GM13976 (cell line): ENCODE measurements around the gene ADCY4.

Source experiments
- DNase-seq: peaks from one replicate; pipeline ENCODE4 v3.0.0; 2012; ENCODE audit warnings: low spot score
- in situ Hi-C: fragments of 300-500 bp; cut with MboI; formaldehyde crosslinking; loops from one replicate; pipeline ENCODE4 v1.12.0; 2022; ENCODE audit warnings: low sequenced_read_pairs, mixed read lengths, inconsistent platforms; ENCODE audit not compliant: unreplicated experiment
- TF ChIP-seq, protein P1 (sequence below): IDR thresholded peaks from 2 replicates; pipeline ENCODE4 v1.5.1; 2012; ENCODE audit warnings: borderline replicate concordance, mild to moderate bottlenecking; ENCODE audit not compliant: insufficient read depth; ENCODE audit errors: extremely low read depth, missing control alignments, control extremely low read depth

Gene ADCY4

DNA sequence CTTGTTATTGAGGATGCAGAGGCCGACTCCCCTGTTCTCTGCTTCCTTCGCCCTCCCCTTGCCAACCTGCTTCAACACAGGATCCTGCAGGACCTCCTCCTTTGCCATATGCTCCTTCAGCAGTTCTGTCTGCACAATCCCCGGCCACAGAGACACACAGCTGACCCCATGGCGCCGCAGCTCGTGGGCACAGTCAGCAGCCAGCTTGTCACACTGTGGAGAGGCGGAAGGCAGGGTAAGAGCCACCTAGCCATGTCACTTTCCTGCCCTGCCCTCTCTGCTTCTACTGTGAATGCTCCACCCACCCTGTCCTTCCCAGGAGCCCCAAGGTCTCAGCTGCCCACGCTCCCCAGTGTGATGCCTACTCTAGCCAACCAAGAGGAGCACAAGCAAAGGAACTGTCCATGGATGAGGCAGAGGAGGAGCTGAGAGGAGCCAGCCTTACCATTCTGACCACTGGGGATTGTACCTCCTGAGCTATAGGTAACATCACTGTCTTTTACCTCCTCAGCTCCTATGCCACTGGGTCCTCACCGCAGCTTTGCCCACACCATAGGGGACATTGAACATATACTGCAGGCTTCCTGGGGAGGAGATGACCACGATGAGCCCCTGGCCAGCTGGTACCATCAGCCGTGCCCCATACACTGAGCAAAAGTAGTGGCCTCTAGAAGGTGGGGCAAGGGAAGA, 42.6 kb downstream of the ADCY4 start:
- TF ChIP-seq, protein P1, sequence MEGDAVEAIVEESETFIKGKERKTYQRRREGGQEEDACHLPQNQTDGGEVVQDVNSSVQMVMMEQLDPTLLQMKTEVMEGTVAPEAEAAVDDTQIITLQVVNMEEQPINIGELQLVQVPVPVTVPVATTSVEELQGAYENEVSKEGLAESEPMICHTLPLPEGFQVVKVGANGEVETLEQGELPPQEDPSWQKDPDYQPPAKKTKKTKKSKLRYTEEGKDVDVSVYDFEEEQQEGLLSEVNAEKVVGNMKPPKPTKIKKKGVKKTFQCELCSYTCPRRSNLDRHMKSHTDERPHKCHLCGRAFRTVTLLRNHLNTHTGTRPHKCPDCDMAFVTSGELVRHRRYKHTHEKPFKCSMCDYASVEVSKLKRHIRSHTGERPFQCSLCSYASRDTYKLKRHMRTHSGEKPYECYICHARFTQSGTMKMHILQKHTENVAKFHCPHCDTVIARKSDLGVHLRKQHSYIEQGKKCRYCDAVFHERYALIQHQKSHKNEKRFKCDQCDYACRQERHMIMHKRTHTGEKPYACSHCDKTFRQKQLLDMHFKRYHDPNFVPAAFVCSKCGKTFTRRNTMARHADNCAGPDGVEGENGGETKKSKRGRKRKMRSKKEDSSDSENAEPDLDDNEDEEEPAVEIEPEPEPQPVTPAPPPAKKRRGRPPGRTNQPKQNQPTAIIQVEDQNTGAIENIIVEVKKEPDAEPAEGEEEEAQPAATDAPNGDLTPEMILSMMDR, result no peak
- no peak for DNase-seq
- in situ Hi-C loops, result no loop called here

DNA sequence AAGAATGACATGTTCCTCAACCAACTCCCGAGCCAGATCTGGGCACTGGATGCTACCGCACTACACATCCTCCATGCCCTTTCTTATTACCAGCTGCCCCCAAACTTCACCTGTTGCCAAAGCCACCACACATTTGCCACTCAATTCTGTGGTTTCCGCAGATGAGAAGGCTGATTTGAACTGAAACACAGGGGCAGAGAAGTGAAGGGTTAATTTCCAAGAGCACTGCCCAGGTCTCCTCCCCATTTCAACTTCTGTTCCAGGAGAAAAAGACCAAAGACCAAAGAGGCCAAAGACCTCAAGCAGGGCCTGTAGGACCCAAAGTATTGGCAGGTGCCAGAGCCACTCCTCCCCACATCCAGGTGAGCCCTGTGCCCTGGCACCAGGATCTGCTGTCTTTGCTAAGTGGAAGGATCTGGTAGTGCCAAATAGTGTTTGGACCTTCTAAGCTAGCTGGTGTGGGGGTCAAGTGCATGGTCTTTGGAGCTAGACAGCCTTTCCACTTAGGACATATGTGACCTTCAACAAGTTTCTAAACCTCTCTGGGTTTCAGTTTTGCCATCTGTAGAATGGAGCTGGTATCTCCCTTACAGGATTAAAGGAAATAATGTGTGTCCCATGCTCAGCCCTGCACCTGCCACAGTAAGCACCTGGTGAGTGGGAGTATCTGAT, 43.3 kb downstream of the ADCY4 start:
- DNase-seq, result no peak
- TF ChIP-seq, protein P1, result no peak
- in situ Hi-C loops, result no loop called here

DNA sequence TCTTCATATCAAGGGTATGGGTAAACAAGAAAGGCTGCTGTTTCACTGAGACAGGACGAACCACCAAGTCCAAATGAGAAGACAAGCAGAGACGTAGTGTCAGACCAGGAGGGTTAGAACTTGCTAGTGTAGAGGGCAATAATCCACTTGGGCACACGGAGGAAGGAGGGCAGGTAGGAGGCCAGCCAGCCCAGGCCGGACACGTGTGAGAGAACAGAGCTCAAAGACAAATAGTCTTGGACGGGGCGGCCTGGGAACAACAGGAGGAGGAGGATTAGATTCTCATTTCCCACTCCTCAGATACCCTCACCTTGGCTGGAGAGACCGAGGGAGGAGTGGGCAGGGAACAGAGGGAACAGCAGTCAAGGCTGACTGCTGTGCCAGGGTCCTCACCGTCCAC, 44.1 kb downstream of the ADCY4 start:
- TF ChIP-seq, protein P1, result no peak
- in situ Hi-C loops, result no loop called here
- no peak for DNase-seq

DNA sequence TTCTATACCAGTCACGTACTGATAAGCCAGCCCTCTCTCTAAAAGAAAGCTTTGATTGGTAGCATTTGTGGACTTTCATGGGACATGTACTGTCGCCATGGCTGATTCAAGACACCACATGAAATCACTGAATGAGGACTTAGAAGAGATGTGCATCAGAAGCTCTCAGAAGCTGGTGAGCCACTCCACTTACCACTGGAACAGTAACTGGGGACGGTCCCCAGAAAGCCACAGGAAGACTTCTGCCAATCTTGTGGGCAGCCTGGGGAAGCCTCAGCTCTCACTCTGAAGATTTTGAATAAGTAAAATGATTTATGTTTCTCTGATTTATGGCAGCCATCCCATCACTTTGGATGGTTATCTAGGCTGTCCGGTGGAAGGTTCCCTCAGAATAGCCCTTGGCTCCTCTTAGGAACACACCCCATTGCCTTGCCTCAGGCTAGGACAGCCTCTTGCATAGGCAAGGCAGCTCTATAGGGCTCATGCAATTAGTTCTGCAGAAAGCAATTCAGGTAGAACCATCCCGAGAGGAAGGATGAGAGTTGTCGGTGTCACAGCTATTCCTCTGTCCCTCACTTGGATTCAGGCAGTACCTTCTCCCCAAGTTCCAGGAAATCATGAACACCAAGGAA, 45.1 kb downstream of the ADCY4 start:
- in situ Hi-C loops, result loop anchor here (5.0 kb wide), 1 partner anchor 42 kb away; no protein-coding TSS in a partner anchor
- DNase-seq, result peak; percentile 64
- TF ChIP-seq, protein P1, result no peak

DNA sequence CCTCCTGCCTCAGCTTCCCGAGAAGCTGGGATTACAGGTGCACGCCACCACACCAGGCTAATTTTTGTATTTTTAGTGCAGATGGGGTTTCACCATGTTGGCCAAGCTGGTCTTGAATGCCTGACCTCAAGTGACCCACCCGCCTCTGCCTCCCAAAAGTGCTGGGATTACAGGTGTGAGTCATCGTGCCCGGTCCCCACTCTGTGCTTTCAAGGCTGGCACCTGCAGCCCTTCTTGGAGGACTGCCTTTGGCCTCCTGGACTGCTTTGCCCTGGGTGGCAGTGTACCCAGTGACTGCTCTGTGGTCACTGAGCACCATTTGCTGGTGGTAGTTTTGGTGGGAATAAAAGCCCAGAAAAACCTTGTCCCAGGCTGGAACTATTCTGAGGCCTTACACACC, 47.9 kb downstream of the ADCY4 start:
- no peak for DNase-seq
- in situ Hi-C loops, result loop anchor here (5.0 kb wide), 1 partner anchor 40 kb away; no protein-coding TSS in a partner anchor
- TF ChIP-seq, protein P1, result no peak

DNA sequence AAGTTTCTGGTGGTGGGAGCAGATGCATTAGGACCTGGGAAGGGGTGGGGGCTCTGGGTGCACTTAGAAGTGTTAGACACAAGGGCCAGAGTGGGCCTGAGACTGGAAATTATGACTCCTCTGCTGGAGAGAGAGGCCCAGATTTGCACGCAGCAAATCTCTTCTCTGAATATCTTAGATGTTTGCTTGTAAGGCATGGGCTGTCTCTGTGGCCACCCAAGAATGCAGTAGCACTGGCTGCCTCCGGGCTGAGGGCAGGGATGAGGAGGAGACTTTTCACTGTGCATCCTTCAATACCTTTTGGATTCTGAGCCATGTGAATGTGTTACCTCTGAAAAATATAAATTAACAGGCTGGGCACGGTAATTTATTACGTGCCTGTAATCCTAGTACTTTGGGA, 49.5 kb downstream of the ADCY4 start:
- in situ Hi-C loops, result loop anchor here (5.0 kb wide), 1 partner anchor 38 kb away; no protein-coding TSS in a partner anchor
- no peak for DNase-seq
- TF ChIP-seq, protein P1, result no peak
